ENCODE measurements around the gene PTPRR.

- no peak for TF ChIP-seq ESRRG (CRISPR knock-in tag; IDR thresholded peaks at IDR 0.05)
- TF ChIP-seq CREB5 (CRISPR knock-in tag; IDR thresholded peaks at IDR 0.05; ENCODE audit: low read depth): no peak
Observed at GRCh38 chr12:70771581-70771980, 149.0 kb downstream of the PTPRR start.

Measured in SK-N-SH treated with all-trans-retinoic acid at 6 μM for 48 hours (cell line).